Measurements from ENCODE around the gene KNDC1. TPM values are rescaled to one million over a fixed set of nuclear protein-coding genes. Genes with fewer than 3 reads are reported as not detected.

The KNDC1 gene
- total RNA-seq, 2 donors from 2014 or later = 6.5 to 9.6 TPM

DNA sequence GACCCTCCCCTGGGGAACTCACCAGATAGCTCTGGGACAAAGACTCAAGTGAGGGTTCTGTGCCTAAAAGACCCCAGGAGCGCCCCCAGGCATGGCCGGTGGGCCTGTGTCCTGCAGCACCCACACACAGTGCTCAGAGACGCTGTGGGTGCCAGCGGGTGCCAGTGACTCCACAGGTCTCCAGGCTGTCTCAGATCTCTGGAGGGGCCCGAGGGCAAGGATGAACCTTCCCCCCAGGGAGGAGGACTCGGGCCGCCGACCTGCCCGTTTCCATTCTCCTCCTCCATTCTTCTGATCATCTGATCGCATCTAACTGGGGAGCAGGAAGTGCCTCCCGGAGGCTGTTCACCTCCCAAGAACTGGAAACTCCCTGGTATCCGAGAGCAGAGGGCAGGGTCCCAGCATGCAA is 115.7 kb downstream of the KNDC1 start:
- Histone ChIP-seq H3K9ac (ENCODE audit: extremely low read depth, low read length, poor library complexity, severe bottlenecking) (no peak overlapping the region), H3K4me3 (ENCODE audit: low read length) (no peak overlapping the region), H3K36me3 (ENCODE audit: control insufficient read depth, insufficient read depth, low read length) (peaks cover 5% of the 10 kb centered on the region), H3K27me3 (ENCODE audit: control insufficient read depth, insufficient read depth, low read length, poor library complexity, severe bottlenecking) (peaks cover 9% of the 10 kb centered on the region), H3K4me1 (ENCODE audit: control insufficient read depth, insufficient read depth, low read length) (peaks cover 4% of the 10 kb centered on the region), H3K9me3 (ENCODE audit: control insufficient read depth, low read length) (no peaks in the 10 kb centered on the region), H3K27ac (ENCODE audit: low read depth, low read length) (no peak overlapping the region)
- Mint-ChIP-seq H3K36me3 (ENCODE audit: low read depth) (no peaks in the 10 kb centered on the region), H3K4me3 (peak overlapping the region; percentile 34), H3K9me3 (no peaks in the 10 kb centered on the region), H3K4me1 (no peaks in the 10 kb centered on the region), H3K27me3 (ENCODE audit: insufficient read depth) (peaks cover 6% of the 10 kb centered on the region), H3K27ac (no peak overlapping the region)
- WGBS, 2 experiments (ENCODE audit: insufficient coverage in 1 of 2, insufficient read length in 1 of 2) = 56 to 71% methylated on average over 6 to 12 of the region's 12 CpGs
- TF ChIP-seq, protein P1, sequence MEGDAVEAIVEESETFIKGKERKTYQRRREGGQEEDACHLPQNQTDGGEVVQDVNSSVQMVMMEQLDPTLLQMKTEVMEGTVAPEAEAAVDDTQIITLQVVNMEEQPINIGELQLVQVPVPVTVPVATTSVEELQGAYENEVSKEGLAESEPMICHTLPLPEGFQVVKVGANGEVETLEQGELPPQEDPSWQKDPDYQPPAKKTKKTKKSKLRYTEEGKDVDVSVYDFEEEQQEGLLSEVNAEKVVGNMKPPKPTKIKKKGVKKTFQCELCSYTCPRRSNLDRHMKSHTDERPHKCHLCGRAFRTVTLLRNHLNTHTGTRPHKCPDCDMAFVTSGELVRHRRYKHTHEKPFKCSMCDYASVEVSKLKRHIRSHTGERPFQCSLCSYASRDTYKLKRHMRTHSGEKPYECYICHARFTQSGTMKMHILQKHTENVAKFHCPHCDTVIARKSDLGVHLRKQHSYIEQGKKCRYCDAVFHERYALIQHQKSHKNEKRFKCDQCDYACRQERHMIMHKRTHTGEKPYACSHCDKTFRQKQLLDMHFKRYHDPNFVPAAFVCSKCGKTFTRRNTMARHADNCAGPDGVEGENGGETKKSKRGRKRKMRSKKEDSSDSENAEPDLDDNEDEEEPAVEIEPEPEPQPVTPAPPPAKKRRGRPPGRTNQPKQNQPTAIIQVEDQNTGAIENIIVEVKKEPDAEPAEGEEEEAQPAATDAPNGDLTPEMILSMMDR (conservative IDR thresholded peaks at IDR 0.05) = peak; percentile 39
- no peak for DNase-seq

Small RNA genes within 50 kb of the gene (microRNA-seq; reads per million reads assigned to microRNA genes)
- not detected for gene MIR202 (ENCODE audit: borderline microRNAs expressed)

Other genes with a start within 250 kb of the KNDC1 start
- 10 to 100 TPM in 1 of 2 donors, 1 to 10 TPM in 1; 9.9 to 10.5 TPM for gene CFAP46, start 217.6 kb upstream of the KNDC1 start, total RNA-seq
- gene ADGRA1, start 72.3 kb upstream of the KNDC1 start, total RNA-seq = 1 to 10 TPM in 1 of 2 donors, under 1 TPM in 1; 0.24 to 1.0 TPM
- gene UTF1, start 70.0 kb downstream of the KNDC1 start, total RNA-seq = 1 to 10 TPM in 1 of 2 donors, not detected in 1; 1.5 TPM
- gene VENTX, start 77.6 kb downstream of the KNDC1 start, total RNA-seq = 10 to 100 TPM in 1 of 2 donors, 1 to 10 TPM in 1; 5.5 to 14.2 TPM
- 1 to 10 TPM; 3.7 to 5.5 TPM for gene ADAM8, start 116.6 kb downstream of the KNDC1 start, total RNA-seq
- 10 to 100 TPM; 52.8 to 63.0 TPM for gene TUBGCP2, start 148.7 kb downstream of the KNDC1 start, total RNA-seq
- 10 to 100 TPM; 48.1 to 57.6 TPM for gene ZNF511, start 148.7 kb downstream of the KNDC1 start, total RNA-seq
- gene CALY, start 176.7 kb downstream of the KNDC1 start, total RNA-seq = 1 to 10 TPM in 1 of 2 donors, under 1 TPM in 1; 0.75 to 1.3 TPM
- gene PRAP1, start 187.2 kb downstream of the KNDC1 start, total RNA-seq = not detected
- gene FUOM, start 197.8 kb downstream of the KNDC1 start, total RNA-seq = 10 to 100 TPM; 81.0 to 83.9 TPM
- 100 to 1,000 TPM in 1 of 2 donors, 10 to 100 TPM in 1; 92.3 to 102 TPM for gene ECHS1, start 213.1 kb downstream of the KNDC1 start, total RNA-seq
- 10 to 100 TPM in 1 of 2 donors, 1 to 10 TPM in 1; 9.7 to 11.1 TPM for gene PAOX, start 219.0 kb downstream of the KNDC1 start, total RNA-seq
- 10 to 100 TPM; 71.3 to 86.0 TPM for gene MTG1, start 233.9 kb downstream of the KNDC1 start, total RNA-seq